ENCODE measurements around the gene TLR8.

TLR8 gene

GRCh38 chrX:12965131-12965940 is 58.9 kb downstream of the TLR8 start:
- peak; percentile 38 for DNase-seq (ENCODE audit: low read depth, low spot score)

GRCh38 chrX:12966151-12966550 is 59.7 kb downstream of the TLR8 start:
- no peak for DNase-seq (ENCODE audit: low read depth, low spot score)

- DNase-seq (ENCODE audit: low read depth, low spot score) = no peak
Measured at GRCh38 chrX:12967711-12968465, 61.5 kb downstream of the TLR8 start.

GRCh38 chrX:12970691-12971202 is 64.3 kb downstream of the TLR8 start:
- peak; percentile 74 for DNase-seq (ENCODE audit: low read depth, low spot score)

GRCh38 chrX:12971282-12972003 is 65.0 kb downstream of the TLR8 start:
- DNase-seq (ENCODE audit: low read depth, low spot score) = no peak

GRCh38 chrX:12972243-12972642 is 65.8 kb downstream of the TLR8 start:
- DNase-seq (ENCODE audit: low read depth, low spot score) = no peak
